ENCODE data around the gene RSRC1. TPM values are rescaled to one million over a fixed set of nuclear protein-coding genes. Genes with fewer than 3 reads are reported as not detected.

RSRC1 gene
- total RNA-seq, 4 donors from 2014 or later = 27.7 to 36.7 (median 31.9) TPM

- H3K27ac ChIP-seq = no peak overlapping the region
- no peak for ATAC-seq
- intact Hi-C loops (cut with DNase I; ENCODE audit: low total_unique reads) = no loop called here
- no peaks in the 10 kb centered on the region for H3K9me3 ChIP-seq
- TF ChIP-seq POLR2A (IDR thresholded peaks at IDR 0.05) (no peak), CTCF (IDR thresholded peaks at IDR 0.05 in 4 of 5, conservative IDR thresholded peaks at IDR 0.05 in 1 of 5) (no peak)
- DNase-seq = no peak
- H3K4me3 ChIP-seq = no peak overlapping the region
- in situ Hi-C loops (cut with MboI; ENCODE audit: low sequenced_read_pairs in 4 of 4) = no loop called here
- H3K36me3 ChIP-seq = no peaks in the 10 kb centered on the region
- no peaks in the 10 kb centered on the region for H3K27me3 ChIP-seq
- H3K4me1 ChIP-seq = no peaks in the 10 kb centered on the region
These were observed 95.4 kb downstream of the RSRC1 start for GRCh38 chr3:158205324-158205723.

- no peak for ATAC-seq
These were observed 96.1 kb downstream of the RSRC1 start for GRCh38 chr3:158205994-158206393.

GRCh38 chr3:158210067-158210466 is 100.2 kb downstream of the RSRC1 start:
- Histone ChIP-seq H3K4me3 (no peak overlapping the region), H3K36me3 (no peaks in the 10 kb centered on the region), H3K9me3 (no peaks in the 10 kb centered on the region), H3K27me3 (no peaks in the 10 kb centered on the region), H3K27ac (no peak overlapping the region), H3K4me1 (no peaks in the 10 kb centered on the region)
- no peak for DNase-seq
- intact Hi-C loops (cut with DNase I; ENCODE audit: low total_unique reads) (no loop called here), in situ Hi-C loops (cut with MboI; ENCODE audit: low sequenced_read_pairs in 4 of 4) (no loop called here)
- no peak for TF ChIP-seq POLR2A (IDR thresholded peaks at IDR 0.05)
- TF ChIP-seq CTCF (IDR thresholded peaks at IDR 0.05 in 4 of 5, conservative IDR thresholded peaks at IDR 0.05 in 1 of 5) = no peak
- ATAC-seq = no peak

More at GRCh38 chr3:158205994-158206393, 96.1 kb downstream of the RSRC1 start:
- TF ChIP-seq CTCF (IDR thresholded peaks at IDR 0.05 in 4 of 5, conservative IDR thresholded peaks at IDR 0.05 in 1 of 5) (no peak), POLR2A (IDR thresholded peaks at IDR 0.05) (no peak)
- DNase-seq = no peak
- Histone ChIP-seq H3K9me3 (no peaks in the 10 kb centered on the region), H3K27me3 (no peaks in the 10 kb centered on the region), H3K27ac (no peak overlapping the region), H3K36me3 (no peaks in the 10 kb centered on the region), H3K4me1 (no peaks in the 10 kb centered on the region), H3K4me3 (no peak overlapping the region)
- intact Hi-C loops (cut with DNase I; ENCODE audit: low total_unique reads) (no loop called here), in situ Hi-C loops (cut with MboI; ENCODE audit: low sequenced_read_pairs in 4 of 4) (no loop called here)

- Histone ChIP-seq H3K9me3 (no peaks in the 10 kb centered on the region), H3K27me3 (no peaks in the 10 kb centered on the region), H3K4me3 (no peak overlapping the region), H3K36me3 (no peaks in the 10 kb centered on the region), H3K27ac (no peak overlapping the region), H3K4me1 (no peaks in the 10 kb centered on the region)
- intact Hi-C loops (cut with DNase I; ENCODE audit: low total_unique reads) = no loop called here
- DNase-seq (no peak), ATAC-seq (no peak)
- TF ChIP-seq CTCF (IDR thresholded peaks at IDR 0.05 in 4 of 5, conservative IDR thresholded peaks at IDR 0.05 in 1 of 5) = no peak
- no peak for TF ChIP-seq POLR2A (IDR thresholded peaks at IDR 0.05)
- in situ Hi-C loops (cut with MboI; ENCODE audit: low sequenced_read_pairs in 4 of 4) = no loop called here
These were observed 103.6 kb downstream of the RSRC1 start for GRCh38 chr3:158213461-158213860.

- no peaks in the 10 kb centered on the region for H3K4me1 ChIP-seq
- H3K9me3 ChIP-seq = no peaks in the 10 kb centered on the region
- DNase-seq (no peak), ATAC-seq (no peak)
- TF ChIP-seq CTCF (IDR thresholded peaks at IDR 0.05 in 4 of 5, conservative IDR thresholded peaks at IDR 0.05 in 1 of 5) (no peak), POLR2A (IDR thresholded peaks at IDR 0.05) (no peak)
- H3K4me3 ChIP-seq = no peak overlapping the region
- no peaks in the 10 kb centered on the region for H3K36me3 ChIP-seq
- H3K27ac ChIP-seq = no peak overlapping the region
- H3K27me3 ChIP-seq = no peaks in the 10 kb centered on the region
- in situ Hi-C loops (cut with MboI; ENCODE audit: low sequenced_read_pairs in 4 of 4) = no loop called here
- intact Hi-C loops (cut with DNase I; ENCODE audit: low total_unique reads) = no loop called here
These were observed 108.1 kb downstream of the RSRC1 start for GRCh38 chr3:158217992-158218391.

All from gastrocnemius medialis (tissue), 4 donors.